ENCODE measurements around the gene CYP51A1. TPM values are rescaled to one million over a fixed set of nuclear protein-coding genes. Genes with fewer than 3 reads are reported as not detected.

CYP51A1 gene
- total and polyA plus RNA-seq, 8 donors = 8.0 to 115 (median 19.9) TPM

DNA sequence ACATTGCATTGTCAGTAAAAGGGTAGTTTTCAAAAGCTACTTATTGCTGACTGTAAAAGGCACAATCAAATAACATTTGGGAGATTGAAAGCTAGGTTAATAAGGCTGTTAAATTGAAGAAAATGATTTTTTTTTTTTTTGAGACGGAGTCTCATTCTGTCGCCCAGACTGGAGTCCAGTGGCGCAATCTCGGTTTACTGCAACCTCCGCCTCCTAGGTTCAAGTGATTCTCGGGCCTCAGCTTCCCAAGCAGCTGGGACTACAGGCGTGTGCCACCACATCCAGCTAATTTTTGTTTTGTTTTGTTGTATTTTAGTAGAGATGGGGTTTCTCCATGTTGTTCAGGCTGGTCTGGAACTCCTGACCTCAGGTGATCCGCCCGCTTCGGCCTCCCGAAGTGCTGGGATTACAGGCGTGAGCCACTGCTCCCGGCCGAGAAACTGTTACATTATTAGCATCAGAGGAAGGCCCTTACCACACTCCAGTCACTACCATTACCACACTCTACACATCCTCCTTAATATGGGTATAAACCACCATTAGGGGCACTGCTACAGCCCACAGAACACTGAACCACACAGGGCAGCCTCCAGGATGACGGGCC is 1.0 kb downstream of the CYP51A1 start:
- TF ChIP-seq POLR2A (IDR thresholded peaks at IDR 0.05) = no peak
- TF ChIP-seq POLR2AphosphoS5 (IDR thresholded peaks at IDR 0.05) = no peak
- TF ChIP-seq CTCF (IDR thresholded peaks at IDR 0.05) = no peak
- TF ChIP-seq EP300 (IDR thresholded peaks at IDR 0.05) = no peak
- no peak for DNase-seq

DNA sequence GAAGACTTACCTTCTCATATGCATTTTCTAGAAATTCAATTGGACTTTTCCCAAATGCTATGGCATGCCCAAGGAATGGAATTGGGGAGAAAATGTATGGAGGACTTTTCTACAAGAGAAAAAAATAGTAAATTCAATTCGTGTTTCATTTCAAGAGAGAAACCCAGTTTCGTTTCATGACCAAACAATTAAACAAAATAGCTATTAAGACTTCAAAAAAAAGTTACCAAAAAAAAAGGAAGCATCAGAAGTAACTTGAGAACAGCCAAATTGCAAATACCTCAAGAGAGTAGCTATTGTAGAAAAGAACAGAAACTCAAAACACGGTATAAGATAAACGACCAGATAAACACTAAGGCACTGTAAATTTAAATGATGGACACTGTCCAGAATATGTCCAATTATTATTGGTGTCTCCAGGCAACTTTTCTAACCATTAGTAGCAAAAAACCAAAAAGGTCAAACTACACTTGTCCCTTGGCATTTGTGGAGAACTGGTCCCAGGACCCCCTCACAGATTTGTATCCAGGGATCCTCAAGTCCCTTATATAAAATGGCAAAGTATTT is 2.4 kb downstream of the CYP51A1 start:
- intact Hi-C loops (cut with DNase I; ENCODE audit: low total_unique reads) = no loop called here
- Histone ChIP-seq H3K36me3 (peaks cover 0 to 45% (median 39%) of the 10 kb centered on the region in 4 donors), H3K27ac (no peak overlapping the region), H3K9me3 (no peaks in the 10 kb centered on the region), H3K4me1 (peaks cover 7 to 38% (median 26%) of the 10 kb centered on the region in 4 donors), H3K4me3 (peak overlapping the region in 1 of 4 donors; percentile 3), H3K27me3 (no peaks in the 10 kb centered on the region)
- DNase-seq = no peak
- TF ChIP-seq POLR2A (IDR thresholded peaks at IDR 0.05) (no peak), POLR2AphosphoS5 (IDR thresholded peaks at IDR 0.05) (no peak), CTCF (IDR thresholded peaks at IDR 0.05) (no peak), EP300 (IDR thresholded peaks at IDR 0.05) (no peak)
- 21 to 54% (median 31%) methylated on average over 4 of the region's 4 CpGs for WGBS, 5 donors

More for the DNA sequence above, 1.0 kb downstream of the CYP51A1 start:
- H3K27ac ChIP-seq = peak overlapping the region; percentile 92 to 99 (median 93)
- no peaks in the 10 kb centered on the region for H3K27me3 ChIP-seq
- H3K9me3 ChIP-seq = no peaks in the 10 kb centered on the region
- 8 to 26% (median 21%) methylated on average over 15 of the region's 15 CpGs for WGBS, 5 donors
- peaks cover 7 to 38% (median 26%) of the 10 kb centered on the region in 4 donors for H3K4me1 ChIP-seq
- peak overlapping the region; percentile 91 to 99 (median 96) for H3K4me3 ChIP-seq
- intact Hi-C loops (cut with DNase I; ENCODE audit: low total_unique reads) = no loop called here
- H3K36me3 ChIP-seq = peaks cover 0 to 31% (median 25%) of the 10 kb centered on the region in 4 donors

GRCh38 chr7:92131093-92131492 is 3.2 kb downstream of the CYP51A1 start:
- no peaks in the 10 kb centered on the region for H3K9me3 ChIP-seq
- no peak overlapping the region for H3K4me3 ChIP-seq
- TF ChIP-seq CTCF (IDR thresholded peaks at IDR 0.05) (no peak), POLR2A (IDR thresholded peaks at IDR 0.05) (no peak), POLR2AphosphoS5 (IDR thresholded peaks at IDR 0.05) (no peak), EP300 (IDR thresholded peaks at IDR 0.05) (no peak)
- 80 to 94% (median 88%) methylated on average over 5 of the region's 5 CpGs for WGBS, 5 donors
- H3K27me3 ChIP-seq = no peaks in the 10 kb centered on the region
- H3K27ac ChIP-seq = no peak overlapping the region
- intact Hi-C loops (cut with DNase I; ENCODE audit: low total_unique reads) = no loop called here
- peaks cover 0 to 51% (median 47%) of the 10 kb centered on the region in 4 donors for H3K36me3 ChIP-seq
- no peak for DNase-seq
- peaks cover 7 to 38% (median 26%) of the 10 kb centered on the region in 4 donors for H3K4me1 ChIP-seq

DNA sequence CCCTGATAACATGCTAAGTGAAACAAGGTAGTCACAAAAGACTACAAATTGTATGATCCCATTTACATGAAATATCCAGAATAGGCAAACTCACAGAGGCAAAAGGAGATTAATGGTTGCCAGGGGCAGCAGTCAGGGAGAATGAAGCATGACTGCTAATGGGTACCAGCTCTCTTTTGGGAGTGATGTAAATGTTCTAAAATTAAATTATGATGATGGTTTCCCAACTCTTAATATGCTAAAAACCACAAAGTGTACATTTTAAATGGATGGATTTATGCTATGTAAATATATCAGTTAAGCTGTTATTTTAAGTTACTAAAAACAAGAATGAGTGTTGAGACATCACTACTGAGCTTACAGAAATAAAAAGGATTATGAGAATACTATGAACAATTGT is 12.6 kb downstream of the CYP51A1 start:
- TF ChIP-seq CTCF (IDR thresholded peaks at IDR 0.05) (no peak), POLR2A (IDR thresholded peaks at IDR 0.05) (no peak), EP300 (IDR thresholded peaks at IDR 0.05) (no peak), POLR2AphosphoS5 (IDR thresholded peaks at IDR 0.05) (no peak)
- no peaks in the 10 kb centered on the region for H3K9me3 ChIP-seq
- DNase-seq = no peak

More for the DNA sequence above, 12.6 kb downstream of the CYP51A1 start:
- intact Hi-C loops (cut with DNase I; ENCODE audit: low total_unique reads) = no loop called here
- Histone ChIP-seq H3K27ac (no peak overlapping the region), H3K4me3 (no peak overlapping the region), H3K27me3 (no peaks in the 10 kb centered on the region), H3K4me1 (peaks cover 0 to 8% (median 0%) of the 10 kb centered on the region in 4 donors), H3K36me3 (peaks cover 42 to 78% (median 73%) of the 10 kb centered on the region in 4 donors)

Measured in stomach (tissue), 9 donors.